ENCODE results near the gene ZNF213. TPM values are rescaled to one million over a fixed set of nuclear protein-coding genes. Genes with fewer than 3 reads are reported as not detected.
"Not testable (repeated sequence)": the region's sequence is repeated elsewhere in the genome, so short reads cannot be mapped to it uniquely, and the experiment has no call there.

ZNF213 gene
- total RNA-seq, 2 experiments from 2014 or later, result 12.9 to 13.3 TPM

DNA sequence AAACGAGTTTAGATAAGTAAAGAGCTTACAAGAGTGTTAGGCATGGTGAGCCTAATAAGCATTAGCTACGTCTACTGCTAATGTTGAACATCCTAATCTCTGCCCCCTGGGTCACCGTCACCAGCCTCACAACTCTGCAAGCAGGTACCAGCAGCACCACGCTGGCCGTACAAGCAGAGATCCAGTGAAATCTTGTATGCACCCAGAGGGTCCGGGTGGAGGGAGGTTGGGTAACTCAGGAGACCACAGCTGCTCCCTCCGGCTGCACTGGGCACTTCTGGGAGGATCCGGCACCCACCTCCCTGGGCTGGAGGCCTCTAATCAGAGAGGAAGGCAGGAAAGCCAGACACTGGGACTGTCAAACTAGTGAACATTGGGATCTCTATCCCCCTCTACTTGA, 44.8 kb downstream of the ZNF213 start:
- H3K4me1 Mint-ChIP-seq, result peaks cover 23% of the 10 kb centered on the region
- H3K27ac Mint-ChIP-seq, result no peak overlapping the region
- no peaks in the 10 kb centered on the region for H3K36me3 Mint-ChIP-seq
- DNase-seq, result no peak
- POLR2A ChIA-PET, result interaction anchor here (0.5 to 1.3 kb wide), 3 partner anchors 9 to 171 kb away, joined by 3 read pairs; no protein-coding TSS in a partner anchor
- H3K27me3 Mint-ChIP-seq, result peaks cover 90% of the 10 kb centered on the region
- H3K4me3 Mint-ChIP-seq, result no peak overlapping the region
- no peaks in the 10 kb centered on the region for H3K9me3 Mint-ChIP-seq
- ATAC-seq (ENCODE audit: low read depth), result no peak

DNA sequence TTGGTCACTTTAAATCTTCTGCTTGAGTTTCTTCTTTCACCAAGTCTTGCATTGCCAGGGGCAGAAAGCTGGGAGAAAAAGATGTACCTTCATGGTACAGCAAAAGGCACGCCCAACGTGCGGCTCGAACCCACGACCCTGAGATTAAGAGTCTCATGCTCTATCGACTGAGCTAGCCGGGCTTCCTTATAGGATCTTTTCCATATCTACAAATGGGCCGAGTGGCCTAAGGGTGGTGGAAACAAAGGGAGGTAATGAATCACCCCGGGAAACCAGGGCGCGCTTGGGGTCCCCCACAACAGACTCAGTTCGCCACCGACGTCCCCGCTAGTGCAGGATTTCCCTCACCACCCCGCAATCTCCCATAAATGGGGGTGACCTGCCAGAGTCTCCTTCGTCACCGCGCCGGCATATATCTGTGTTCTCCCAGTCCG, 45.6 kb downstream of the ZNF213 start:
- Mint-ChIP-seq H3K36me3 (no peaks in the 10 kb centered on the region), H3K9me3 (no peaks in the 10 kb centered on the region), H3K27me3 (peaks cover 90% of the 10 kb centered on the region), H3K4me1 (peaks cover 23% of the 10 kb centered on the region), H3K4me3 (no peak overlapping the region), H3K27ac (no peak overlapping the region)
- POLR2A ChIA-PET, result interaction anchor here (1.0 to 1.3 kb wide), 2 partner anchors 10 to 172 kb away, joined by 3 read pairs; no protein-coding TSS in a partner anchor
- no peak for ATAC-seq (ENCODE audit: low read depth)
- no peak for DNase-seq

DNA sequence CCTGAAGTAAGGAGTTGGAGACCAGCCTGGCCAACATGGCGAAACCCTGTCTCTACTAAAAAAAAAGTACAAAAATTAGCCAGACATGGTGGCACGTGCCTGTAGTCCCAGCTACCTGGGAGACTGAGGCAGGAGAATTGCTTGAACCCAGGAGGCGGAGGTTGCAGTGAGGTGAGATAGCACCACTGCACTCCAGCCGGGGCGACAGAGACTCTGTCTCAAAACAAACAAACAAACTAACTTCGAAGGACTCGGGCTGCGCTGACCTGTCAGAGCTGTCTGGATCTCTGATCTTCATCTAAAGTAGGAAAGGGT, 47.4 kb downstream of the ZNF213 start:
- H3K4me3 Mint-ChIP-seq, result peak overlapping the region; percentile 73
- ATAC-seq (ENCODE audit: low read depth); H3K36me3 Mint-ChIP-seq; DNase-seq; H3K9me3 Mint-ChIP-seq: not testable (repeated sequence)
- peaks cover 90% of the 10 kb centered on the region for H3K27me3 Mint-ChIP-seq
- peak overlapping the region; percentile 79 for H3K27ac Mint-ChIP-seq
- POLR2A ChIA-PET, result interaction anchor here (1.0 to 1.5 kb wide), 3 partner anchors 10 to 183 kb away, joined by 3 to 4 read pairs (median 3); no protein-coding TSS in a partner anchor
- peaks cover 23% of the 10 kb centered on the region for H3K4me1 Mint-ChIP-seq

DNA sequence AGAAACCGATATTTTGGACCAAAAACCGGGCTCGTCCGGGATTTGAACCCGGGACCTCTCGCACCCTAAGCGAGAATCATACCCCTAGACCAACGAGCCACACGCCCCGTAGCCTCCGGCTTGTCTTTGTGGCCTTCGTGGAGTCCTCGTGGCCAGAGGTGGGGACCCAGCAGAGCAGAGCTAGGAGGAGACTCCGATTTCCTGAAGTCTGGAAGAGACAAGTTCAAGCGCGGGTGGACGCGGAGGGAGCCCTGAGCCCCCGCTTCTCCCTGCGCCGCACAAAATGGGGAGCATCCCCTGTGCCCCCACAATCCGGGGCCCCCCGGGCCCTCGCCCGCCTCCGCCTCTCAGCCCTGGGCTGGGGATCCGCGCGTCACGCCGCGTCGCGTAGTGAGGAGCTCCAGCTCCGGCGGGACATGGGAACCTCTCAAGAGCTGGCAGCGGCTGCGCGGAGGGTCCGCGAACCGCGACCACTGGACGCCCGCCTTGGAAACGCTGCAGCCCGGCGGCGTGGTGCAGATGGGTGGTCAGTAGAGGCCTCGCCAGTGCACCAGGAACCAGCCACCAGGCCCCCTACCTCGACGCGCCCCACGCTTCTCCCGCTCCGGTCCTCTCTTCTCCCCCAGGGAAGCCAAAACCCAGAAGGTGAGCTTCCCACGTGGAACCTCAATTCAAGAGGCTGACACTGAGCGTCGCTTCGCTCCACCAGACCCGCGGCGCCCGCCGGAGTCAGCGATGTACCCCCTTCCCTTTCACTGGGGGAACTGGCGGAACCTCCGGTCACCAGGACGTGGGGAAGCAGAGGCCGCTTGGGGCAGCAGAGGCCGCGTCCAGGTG, 48.0 kb downstream of the ZNF213 start:
- POLR2A ChIA-PET, result interaction anchor here (0.8 to 1.6 kb wide), 5 partner anchors 10 to 182 kb away, joined by 3 to 5 read pairs (median 3); partner anchors contain the start of genes ZNF200 and ZNF263
- peak; percentile 62 for DNase-seq
- ATAC-seq (ENCODE audit: low read depth), result peak; percentile 32

DNA sequence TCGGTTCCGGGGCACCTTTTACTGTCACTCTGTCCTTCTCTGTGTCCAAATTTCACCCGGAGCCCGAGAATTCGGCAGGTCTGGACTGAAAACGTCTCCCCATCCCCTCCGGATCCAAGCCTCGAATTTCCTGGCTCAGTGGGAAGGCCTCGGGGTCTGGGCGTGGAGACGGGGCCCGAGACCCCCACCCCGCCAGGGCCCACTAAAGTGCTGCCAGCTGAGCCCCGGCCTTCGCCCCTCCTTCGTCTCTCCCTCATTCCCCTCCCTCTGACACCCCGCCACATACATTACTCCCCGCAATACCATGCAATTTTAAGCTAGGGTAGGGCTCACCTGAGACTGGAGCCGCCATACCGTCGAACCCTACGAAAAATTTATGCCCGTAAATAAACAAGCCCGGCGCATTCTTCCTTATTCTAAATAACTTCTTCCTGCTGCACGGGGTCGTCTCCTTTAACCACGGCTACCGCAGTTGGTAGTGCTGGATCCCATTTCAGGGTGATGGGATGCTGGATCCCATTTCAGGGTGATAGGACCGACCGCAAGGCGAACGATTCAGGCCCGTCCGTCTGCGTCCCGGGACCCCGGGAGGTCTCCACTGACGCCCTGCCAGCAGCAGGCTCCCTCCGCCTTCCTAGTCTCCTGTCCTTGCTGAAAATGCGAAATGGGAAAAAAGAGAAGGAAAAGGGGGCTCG, 48.8 kb downstream of the ZNF213 start:
- ATAC-seq (ENCODE audit: low read depth) (no peak), DNase-seq (no peak)
- Mint-ChIP-seq H3K4me3 (peak overlapping the region; percentile 84), H3K27ac (peak overlapping the region; percentile 55), H3K9me3 (no peaks in the 10 kb centered on the region), H3K27me3 (peaks cover 87% of the 10 kb centered on the region), H3K4me1 (peaks cover 33% of the 10 kb centered on the region), H3K36me3 (no peaks in the 10 kb centered on the region)
- POLR2A ChIA-PET, result interaction anchor here (0.8 to 1.6 kb wide), 6 partner anchors 25 to 181 kb away, joined by 3 to 5 read pairs (median 3); partner anchors contain the start of genes ZNF200 and ZNF263

More for the DNA sequence above, 48.0 kb downstream of the ZNF213 start:
- Mint-ChIP-seq H3K27ac (peak overlapping the region; percentile 79), H3K4me1 (peaks cover 28% of the 10 kb centered on the region), H3K4me3 (peak overlapping the region; percentile 84), H3K36me3 (no peaks in the 10 kb centered on the region), H3K27me3 (peaks cover 90% of the 10 kb centered on the region), H3K9me3 (no peaks in the 10 kb centered on the region)

DNA sequence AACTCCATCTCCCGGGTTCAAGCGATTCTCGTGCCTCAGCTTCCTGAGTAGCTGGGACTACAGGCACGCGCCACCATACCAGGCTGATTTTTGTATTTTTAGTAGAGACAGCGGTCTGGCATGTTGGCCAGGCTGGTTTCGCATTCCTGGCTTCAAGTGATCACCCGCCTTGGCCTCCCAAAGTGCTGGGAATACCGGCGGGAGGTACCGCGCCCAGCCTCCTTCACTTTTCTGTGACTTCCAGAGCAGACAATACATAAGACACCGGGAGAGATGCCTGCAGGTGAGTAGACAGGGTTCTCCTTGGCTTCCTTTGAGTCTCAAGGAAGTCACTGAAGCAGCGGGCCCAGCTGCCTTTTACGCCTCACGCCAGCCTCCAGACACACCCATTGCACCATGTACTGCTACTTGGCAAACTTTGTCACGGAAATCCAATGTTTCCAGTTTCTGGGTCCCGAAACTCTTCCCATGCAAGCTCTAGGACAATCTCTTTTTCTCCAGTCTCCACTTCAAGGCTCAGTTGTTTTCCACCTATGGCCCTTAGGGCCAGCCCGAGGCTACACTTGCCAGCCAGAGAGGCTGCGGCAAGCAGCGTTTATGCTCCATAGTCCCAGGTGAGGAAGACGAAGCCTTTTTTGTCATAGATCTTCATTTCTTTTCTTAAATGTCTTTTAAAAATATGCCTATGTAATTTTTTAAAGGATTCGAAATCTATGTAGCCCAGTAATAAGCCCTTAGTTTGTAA, 52.3 kb downstream of the ZNF213 start:
- no peak overlapping the region for H3K27ac Mint-ChIP-seq

DNA sequence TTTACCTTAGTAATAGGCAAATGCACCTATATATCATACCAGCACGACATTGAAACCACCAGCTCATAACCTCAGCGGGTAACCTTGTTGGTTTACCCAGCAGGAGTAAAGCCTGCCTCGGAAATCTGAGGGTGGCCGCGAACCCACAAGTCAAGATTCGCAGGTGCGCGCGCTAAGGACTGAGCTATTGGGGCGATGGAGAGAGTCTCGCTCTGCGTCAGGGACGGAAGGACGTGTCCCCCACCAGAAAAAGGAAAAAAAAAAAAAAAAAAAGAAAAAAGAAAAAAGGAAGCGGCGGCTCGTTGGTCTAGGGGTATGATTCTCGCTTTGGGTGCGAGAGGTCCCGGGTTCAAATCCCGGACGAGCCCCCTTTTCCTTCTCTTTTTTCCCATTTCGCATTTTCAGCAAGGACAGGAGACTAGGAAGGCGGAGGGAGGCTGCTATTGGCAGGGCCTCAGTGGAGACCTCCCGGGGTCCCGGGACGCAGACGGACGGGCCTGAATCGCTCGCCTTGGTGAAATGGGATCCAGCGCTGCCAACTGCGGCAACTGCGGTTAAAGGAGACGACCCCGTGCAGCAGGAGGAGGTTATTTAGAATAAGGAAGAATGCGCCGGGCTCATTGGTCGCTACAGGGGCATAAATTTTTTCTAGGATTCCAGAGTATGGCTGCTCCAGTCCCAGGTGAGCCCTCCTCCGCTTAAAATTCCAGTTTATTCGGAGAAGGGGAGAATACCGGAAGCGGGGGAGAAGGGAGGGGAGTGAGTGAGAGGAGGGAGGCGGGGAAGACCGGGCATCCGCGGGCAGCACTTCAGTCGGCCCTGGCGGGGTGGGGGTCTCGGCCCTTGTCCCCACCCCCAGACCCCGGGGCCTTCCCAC, 53.2 kb downstream of the ZNF213 start, which contains the start of gene OR1F1:
OR1F1 (plus strand) TSS at position 407 of the 877 bp plus-strand sequence.
- peak within 1 kb of the TSS; percentile 68 for H3K27ac Mint-ChIP-seq
- DNase-seq (peak; percentile 74), ATAC-seq (ENCODE audit: low read depth) (peak; percentile 59)
- no peaks in the 10 kb centered on the region for H3K36me3 Mint-ChIP-seq
- POLR2A ChIA-PET, result interaction anchor here (0.6 to 1.7 kb wide), 8 partner anchors 17 to 269 kb away, joined by 3 to 7 read pairs (median 4); partner anchors contain the start of genes ZNF174, ZNF200, ZNF263 and ZSCAN32
- H3K27me3 Mint-ChIP-seq, result peaks cover 81% of the 10 kb centered on the region
- H3K4me3 Mint-ChIP-seq, result peak within 1 kb of the TSS; percentile 73
- H3K9me3 Mint-ChIP-seq, result no peaks in the 10 kb centered on the region
- peaks cover 43% of the 10 kb centered on the region for H3K4me1 Mint-ChIP-seq

More for the DNA sequence above, 52.3 kb downstream of the ZNF213 start:
- Mint-ChIP-seq H3K9me3 (no peaks in the 10 kb centered on the region), H3K27me3 (peaks cover 82% of the 10 kb centered on the region), H3K4me1 (peaks cover 47% of the 10 kb centered on the region), H3K36me3 (no peaks in the 10 kb centered on the region), H3K4me3 (no peak overlapping the region)
- no peak for DNase-seq
- POLR2A ChIA-PET, result interaction anchor here (0.6 to 1.7 kb wide), 5 partner anchors 16 to 270 kb away, joined by 3 to 6 read pairs (median 5); partner anchors contain the start of genes ZNF174 and ZSCAN32
- no peak for ATAC-seq (ENCODE audit: low read depth)

DNA sequence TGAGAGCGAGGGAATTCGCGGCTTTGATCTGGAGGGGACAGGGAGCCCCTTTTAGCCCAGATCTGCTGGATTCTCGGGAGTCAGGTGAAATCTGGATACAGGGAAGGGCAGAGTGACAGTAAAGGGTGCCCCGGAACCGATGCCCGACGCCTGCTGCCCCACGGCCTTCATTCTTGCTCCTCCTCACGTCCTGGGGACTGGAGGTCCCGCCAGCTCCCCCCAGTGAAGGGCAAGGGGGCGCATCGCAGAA, 53.8 kb downstream of the ZNF213 start:
- H3K4me1 Mint-ChIP-seq, result peaks cover 40% of the 10 kb centered on the region
- H3K9me3 Mint-ChIP-seq, result no peaks in the 10 kb centered on the region
- H3K27ac Mint-ChIP-seq, result peak overlapping the region; percentile 32
- POLR2A ChIA-PET, result interaction anchor here (0.8 to 1.7 kb wide), 7 partner anchors 28 to 213 kb away, joined by 3 to 7 read pairs (median 4); partner anchors contain the start of genes ZNF174, ZNF200, ZNF263 and ZSCAN32
- peak overlapping the region; percentile 73 for H3K4me3 Mint-ChIP-seq
- H3K36me3 Mint-ChIP-seq, result no peaks in the 10 kb centered on the region
- peaks cover 80% of the 10 kb centered on the region for H3K27me3 Mint-ChIP-seq
- no peak for DNase-seq
- ATAC-seq (ENCODE audit: low read depth), result no peak

DNA sequence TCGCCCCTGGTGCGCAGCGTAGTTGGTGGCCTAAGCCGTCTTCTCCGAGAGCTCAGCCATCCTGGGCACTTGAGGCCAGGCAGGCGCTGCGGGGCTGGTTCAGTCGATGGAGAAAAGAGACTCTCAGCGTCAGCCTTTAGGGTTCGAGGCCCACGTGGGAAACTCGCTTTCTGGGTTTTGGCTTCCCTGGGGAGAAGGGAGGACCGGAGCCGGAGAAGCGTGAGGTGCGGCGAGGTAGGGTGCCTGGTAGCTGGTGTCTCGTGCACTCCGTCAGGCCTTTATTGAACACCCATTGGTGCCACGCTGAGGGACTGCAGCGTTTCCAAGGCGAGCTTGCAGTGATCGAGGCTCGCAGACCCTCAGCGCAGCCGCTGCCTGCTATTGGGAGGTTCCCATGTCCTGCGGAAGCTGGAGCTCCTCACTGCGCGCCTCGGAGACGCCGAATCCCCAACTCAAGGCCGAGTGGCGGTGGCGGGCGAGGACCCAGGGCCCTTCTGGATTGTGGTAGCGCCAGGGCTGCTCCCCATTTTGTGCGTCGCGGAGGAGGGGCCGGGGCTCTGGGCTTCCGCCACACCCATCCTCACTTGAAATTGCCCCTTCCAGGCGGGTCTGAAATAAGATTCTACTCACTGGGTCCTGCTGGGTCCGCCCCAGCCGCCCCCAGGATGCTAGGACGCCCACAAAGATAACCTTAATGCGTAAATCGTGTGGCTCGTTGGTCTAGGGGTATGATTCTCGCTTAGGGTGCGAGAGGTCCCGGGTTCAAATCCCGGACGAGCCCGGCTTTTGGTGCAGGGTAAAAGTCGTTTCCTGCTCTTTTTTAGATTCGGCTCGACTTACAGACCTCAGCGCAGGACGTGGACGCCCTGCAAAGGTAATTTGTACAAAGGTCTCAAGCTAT, 54.3 kb downstream of the ZNF213 start:
- H3K9me3 Mint-ChIP-seq, result peaks cover 4% of the 10 kb centered on the region
- H3K36me3 Mint-ChIP-seq, result no peaks in the 10 kb centered on the region
- H3K4me1 Mint-ChIP-seq, result peaks cover 36% of the 10 kb centered on the region

DNA sequence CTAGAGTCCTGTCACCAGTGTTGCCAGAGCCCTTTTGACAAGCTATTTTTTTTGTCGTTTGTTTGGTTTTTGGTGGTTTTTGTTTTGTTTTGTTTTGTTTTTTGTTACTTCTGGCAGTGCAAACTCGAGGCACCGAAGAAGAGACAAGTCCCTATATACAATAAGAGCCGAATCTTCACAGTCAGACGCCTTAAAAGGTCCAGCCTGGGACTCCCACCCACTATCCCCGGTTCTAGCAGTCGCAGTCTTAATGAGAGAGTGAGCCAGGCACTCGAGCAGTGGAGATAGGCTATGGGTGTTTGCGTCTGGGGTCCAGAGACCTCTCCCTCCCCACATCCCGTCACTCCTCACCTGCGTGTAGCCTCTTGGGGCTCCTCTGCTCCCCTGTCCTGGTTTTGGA, 55.0 kb downstream of the ZNF213 start:
- Mint-ChIP-seq H3K9me3 (peaks cover 7% of the 10 kb centered on the region), H3K27me3 (peaks cover 80% of the 10 kb centered on the region), H3K4me1 (peaks cover 34% of the 10 kb centered on the region), H3K4me3 (peak overlapping the region; percentile 73), H3K36me3 (no peaks in the 10 kb centered on the region), H3K27ac (peak overlapping the region; percentile 57)
- no peak for DNase-seq
- POLR2A ChIA-PET, result no interaction called here
- ATAC-seq (ENCODE audit: low read depth), result no peak

More for the DNA sequence above, 54.3 kb downstream of the ZNF213 start:
- H3K27ac Mint-ChIP-seq, result peak overlapping the region; percentile 32
- H3K27me3 Mint-ChIP-seq, result peaks cover 80% of the 10 kb centered on the region
- POLR2A ChIA-PET, result interaction anchor here (0.8 to 1.7 kb wide), 7 partner anchors 27 to 212 kb away, joined by 3 to 7 read pairs (median 4); partner anchors contain the start of genes ZNF174, ZNF200, ZNF263 and ZSCAN32
- peak; percentile 66 for DNase-seq
- peak; percentile 8 for ATAC-seq (ENCODE audit: low read depth)
- peak overlapping the region; percentile 73 for H3K4me3 Mint-ChIP-seq

DNA sequence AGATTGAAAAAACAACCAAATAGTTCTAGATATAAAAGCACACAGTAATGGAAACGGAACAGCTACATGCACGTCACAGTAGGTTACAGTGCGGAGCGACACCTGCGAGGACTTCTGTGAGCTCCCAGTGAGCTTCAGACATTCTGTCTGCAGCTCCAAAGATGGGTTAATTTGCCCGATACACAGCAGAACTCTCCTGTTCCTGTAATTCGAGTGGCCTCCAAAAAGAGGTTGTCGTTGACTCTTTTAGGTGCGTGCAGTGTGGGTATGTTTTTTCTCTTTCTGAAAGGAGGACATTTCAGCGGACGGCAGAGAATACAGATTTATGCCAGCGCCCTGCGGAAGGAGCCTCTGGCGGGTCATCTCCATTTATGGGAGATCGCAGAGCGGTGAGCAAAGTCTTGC, 56.1 kb downstream of the ZNF213 start:
- POLR2A ChIA-PET, result interaction anchor here (0.7 kb wide), 1 partner anchor 22 kb away, joined by 3 read pairs; no protein-coding TSS in a partner anchor
- H3K4me1 Mint-ChIP-seq, result peaks cover 34% of the 10 kb centered on the region
- peak overlapping the region; percentile 7 for H3K27ac Mint-ChIP-seq
- DNase-seq (no peak), ATAC-seq (ENCODE audit: low read depth) (no peak)
- H3K36me3 Mint-ChIP-seq, result no peaks in the 10 kb centered on the region
- peaks cover 7% of the 10 kb centered on the region for H3K9me3 Mint-ChIP-seq
- peaks cover 77% of the 10 kb centered on the region for H3K27me3 Mint-ChIP-seq
- H3K4me3 Mint-ChIP-seq, result peak overlapping the region; percentile 46
